Erythroblast (primary cell): ENCODE measurements around the gene CRYGC.

ENCODE experiments used
- GATA1 ChIP-seq: IDR thresholded peaks from 2 replicates; pipeline ENCODE4 v1.6.1; 2011; ENCODE audit warnings: low read depth, mild to moderate bottlenecking, control low read depth, low read length, moderate library complexity
- POLR2A ChIP-seq: IDR thresholded peaks from 2 replicates; pipeline ENCODE4 v1.6.1; 2011; ENCODE audit warnings: mild to moderate bottlenecking, low read length

- TF ChIP-seq POLR2A (no peak), GATA1 (no peak)
Measured at GRCh38 chr2:208103616-208104015, 26.0 kb downstream of the CRYGC start.
